CD14-positive monocyte (primary cell): ENCODE results near the gene BBS2. TPM values are rescaled to one million over a fixed set of nuclear protein-coding genes. Genes with fewer than 3 reads are reported as not detected.
A peak's percentile ranks its signal among the peaks of the same experiment; 100 is the strongest.

Experiments
- DNase-seq, 3 donors: peaks; one replicate each; pipeline ENCODE4 v3.0.0-alpha.2; 2011 to 2022
- H2AFZ ChIP-seq: 2 replicates; pipeline ENCODE4 v1.6.0; 2012; ENCODE audit warnings: mild to moderate bottlenecking, low read depth, low read length, inconsistent platforms; ENCODE audit not compliant: insufficient read depth, poor library complexity, severe bottlenecking
- H3K27ac ChIP-seq, 2 donors: 1 replicate in 1 of 2; 2 replicates in 1 of 2; pipeline ENCODE4 v1.5.1; 2012 to 2013; ENCODE audit warnings: low read length in 2 of 2, control low read depth in 1 of 2, inconsistent platforms in 1 of 2, low read depth in 1 of 2, mild to moderate bottlenecking in 1 of 2
- H3K27me3 ChIP-seq, 2 donors: one replicate each; pipeline versions ENCODE4 v1.6.0 to v1.6.1; 2011 to 2013; ENCODE audit warnings: low read length in 2 of 2; ENCODE audit not compliant: control insufficient read depth in 2 of 2, insufficient read depth in 2 of 2
- H3K36me3 ChIP-seq, 2 donors: replicated peaks in 1 of 2; 1 replicate in 1 of 2; 2 replicates in 1 of 2; pipeline versions ENCODE4 v1.5.1 to v1.6.1; 2012 to 2013; ENCODE audit warnings: low read length in 2 of 2, control low read depth in 1 of 2, inconsistent platforms in 1 of 2, mild to moderate bottlenecking in 1 of 2; ENCODE audit not compliant: insufficient read depth in 2 of 2, control insufficient read depth in 1 of 2
- H3K4me1 ChIP-seq, 2 donors: 1 replicate in 1 of 2; 2 replicates in 1 of 2; pipeline versions ENCODE4 v1.5.1 to v1.6.1; 2012 to 2013; ENCODE audit warnings: low read length in 2 of 2, control low read depth in 1 of 2, inconsistent platforms in 1 of 2, mild to moderate bottlenecking in 1 of 2, moderate library complexity in 1 of 2; ENCODE audit not compliant: insufficient read depth in 2 of 2, control insufficient read depth in 1 of 2
- H3K4me2 ChIP-seq: replicated peaks from 2 replicates; pipeline ENCODE3; 2012; ENCODE audit warnings: low read length, moderate library complexity, mild to moderate bottlenecking; ENCODE audit not compliant: poor library complexity, severe bottlenecking; ENCODE audit errors: extremely low read depth
- H3K4me3 ChIP-seq, 3 experiments: fragments of 200-600 bp in 1 of 3; sonication (generic) in 1 of 3; replicated peaks in 1 of 3; 1 replicate in 2 of 3; 2 replicates in 1 of 3; pipeline ENCODE4 v1.5.1; 2011 to 2013; ENCODE audit warnings: low read length in 3 of 3, mild to moderate bottlenecking in 3 of 3, control low read depth in 2 of 3, low read depth in 2 of 3, inconsistent platforms in 1 of 3, moderate library complexity in 1 of 3
- H3K79me2 ChIP-seq: 2 replicates; pipeline ENCODE4 v1.6.0; 2012; ENCODE audit warnings: mild to moderate bottlenecking, control low read depth, inconsistent platforms, low read length, moderate library complexity; ENCODE audit not compliant: insufficient read depth
- H3K9ac ChIP-seq: 2 replicates; pipeline ENCODE4 v1.6.0; 2017; ENCODE audit warnings: low read length, mild to moderate bottlenecking; ENCODE audit not compliant: insufficient read depth, poor library complexity, severe bottlenecking
- H3K9me3 ChIP-seq, 2 donors: replicated peaks in 1 of 2; 1 replicate in 1 of 2; 2 replicates in 1 of 2; pipeline versions ENCODE4 v1.5.1 to v1.6.1; 2012 to 2013; ENCODE audit warnings: low read length in 2 of 2, control low read depth in 1 of 2; ENCODE audit not compliant: control insufficient read depth in 1 of 2, insufficient read depth in 1 of 2
- H4K20me1 ChIP-seq: 2 replicates; pipeline ENCODE4 v1.6.0; 2012; ENCODE audit warnings: mild to moderate bottlenecking, low read length, control low read depth, moderate library complexity; ENCODE audit not compliant: insufficient read depth
- H3K27ac Mint-ChIP-seq, 7 donors: one replicate each; pipeline ENCODE4 v1.8.0; 2020; ENCODE audit warnings: mild to moderate bottlenecking in 7 of 7, mixed read lengths in 7 of 7, moderate library complexity in 6 of 7, inconsistent platforms in 2 of 7
- H3K27me3 Mint-ChIP-seq, 3 donors: one replicate each; pipeline ENCODE4 v1.8.0; 2021 to 2022; ENCODE audit warnings: low read depth in 3 of 3, mild to moderate bottlenecking in 3 of 3, mixed read lengths in 3 of 3, moderate library complexity in 3 of 3, inconsistent platforms in 1 of 3
- H3K36me3 Mint-ChIP-seq, 2 donors: one replicate each; pipeline ENCODE4 v1.8.0; 2020; ENCODE audit warnings: mixed read lengths in 2 of 2, inconsistent platforms in 1 of 2, mild to moderate bottlenecking in 1 of 2
- H3K4me1 Mint-ChIP-seq: one replicate; pipeline ENCODE4 v1.8.0; 2020; ENCODE audit warnings: mild to moderate bottlenecking, mixed read lengths
- H3K4me3 Mint-ChIP-seq, 2 donors: one replicate each; pipeline ENCODE4 v1.8.0; 2020; ENCODE audit warnings: mild to moderate bottlenecking in 2 of 2, mixed read lengths in 2 of 2, moderate library complexity in 1 of 2
- H3K9me3 Mint-ChIP-seq, 7 donors: one replicate each; pipeline ENCODE4 v1.8.0; 2020 to 2022; ENCODE audit warnings: mixed read lengths in 7 of 7, mild to moderate bottlenecking in 6 of 7, moderate library complexity in 6 of 7, inconsistent platforms in 2 of 7
- WGBS: methylation state at CpG from one replicate; pipeline ENCODE4 v1.1.5; 2013; ENCODE audit warnings: missing lambda C conversion rate; ENCODE audit not compliant: insufficient coverage; 5-methylcytosine and 5-hydroxymethylcytosine counted together
- intact Hi-C, 2 donors: fragments of 100-400 bp; cut with micrococcal nuclease; formaldehyde crosslinking; loops; one replicate each; pipeline versions ENCODE4 v1.15.0 to v1.15.1; 2023
- polyA plus RNA-seq, 3 donors: library from polyadenylated mRNA; depleted of rRNA in 1 of 3; unstranded in 2 of 3; stranded (reverse) in 1 of 3; fragments of 300-500 nt in 2 of 3; fragments of >200 nt in 1 of 3; fragmentation: Illumina TruSeq in 2 of 3; gene quantifications; 1 replicate in 2 of 3; 2 replicates in 1 of 3; pipeline ENCODE4 v1.2.3, GENCODE V29; 2012 to 2021
- TF ChIP-seq, protein P1 (sequence below): fragments of 200-600 bp; IDR thresholded peaks from one replicate; pipeline ENCODE4 v1.8.0; 2022; ENCODE audit warnings: antibody characterized with exemption, mild to moderate bottlenecking

Gene BBS2
- polyA plus RNA-seq, 3 donors: 16.6 to 35.5 (median 18.8) TPM

DNA sequence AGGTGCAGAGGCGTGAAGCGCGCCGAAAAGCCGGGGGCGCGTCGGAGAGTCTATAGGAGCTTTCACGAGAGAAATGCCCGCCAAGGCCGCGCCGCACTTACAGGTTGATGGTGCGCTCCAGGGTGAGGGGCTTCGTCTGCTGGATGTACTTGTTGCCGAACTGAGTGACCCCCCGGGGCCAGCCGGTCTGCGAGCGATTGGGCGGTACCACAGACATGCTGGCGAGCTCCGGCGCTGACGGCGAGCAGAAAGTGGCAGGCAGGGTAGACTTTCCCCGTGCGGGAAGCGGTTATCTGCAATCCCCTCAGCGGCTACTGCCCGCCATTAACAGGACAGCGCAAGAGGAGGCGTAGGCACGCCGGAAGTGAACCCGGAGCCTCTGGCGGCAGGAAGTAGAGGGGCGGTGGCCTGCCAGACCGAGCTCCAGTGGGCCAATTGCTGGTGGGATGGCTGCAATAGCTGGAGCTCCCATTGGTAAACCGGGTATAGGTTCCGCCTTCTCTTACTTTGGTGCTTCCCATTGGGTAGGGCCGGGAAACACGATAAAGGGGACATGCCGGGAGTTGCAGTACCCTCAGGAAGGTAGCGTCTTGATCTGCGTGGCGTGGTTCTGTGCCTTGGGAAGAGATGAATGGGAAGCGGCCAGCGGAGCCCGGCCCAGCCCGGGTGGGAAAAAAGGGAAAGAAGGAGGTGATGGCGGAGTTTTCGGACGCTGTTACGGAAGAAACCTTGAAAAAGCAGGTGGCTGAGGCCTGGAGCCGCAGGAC, 68.7 kb downstream of the BBS2 start, which contains the start of the genes NUDT21 and OGFOD1:
NUDT21 (minus strand) TSS at position 347 of the 767 bp plus-strand sequence; CDS start at position 217, 130 bp downstream.
OGFOD1 (plus strand) TSS at position 569 of the 767 bp plus-strand sequence; CDS start at position 628, 59 bp downstream.
- TF ChIP-seq, protein P1, sequence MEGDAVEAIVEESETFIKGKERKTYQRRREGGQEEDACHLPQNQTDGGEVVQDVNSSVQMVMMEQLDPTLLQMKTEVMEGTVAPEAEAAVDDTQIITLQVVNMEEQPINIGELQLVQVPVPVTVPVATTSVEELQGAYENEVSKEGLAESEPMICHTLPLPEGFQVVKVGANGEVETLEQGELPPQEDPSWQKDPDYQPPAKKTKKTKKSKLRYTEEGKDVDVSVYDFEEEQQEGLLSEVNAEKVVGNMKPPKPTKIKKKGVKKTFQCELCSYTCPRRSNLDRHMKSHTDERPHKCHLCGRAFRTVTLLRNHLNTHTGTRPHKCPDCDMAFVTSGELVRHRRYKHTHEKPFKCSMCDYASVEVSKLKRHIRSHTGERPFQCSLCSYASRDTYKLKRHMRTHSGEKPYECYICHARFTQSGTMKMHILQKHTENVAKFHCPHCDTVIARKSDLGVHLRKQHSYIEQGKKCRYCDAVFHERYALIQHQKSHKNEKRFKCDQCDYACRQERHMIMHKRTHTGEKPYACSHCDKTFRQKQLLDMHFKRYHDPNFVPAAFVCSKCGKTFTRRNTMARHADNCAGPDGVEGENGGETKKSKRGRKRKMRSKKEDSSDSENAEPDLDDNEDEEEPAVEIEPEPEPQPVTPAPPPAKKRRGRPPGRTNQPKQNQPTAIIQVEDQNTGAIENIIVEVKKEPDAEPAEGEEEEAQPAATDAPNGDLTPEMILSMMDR: no peak
- intact Hi-C loops: loop anchor here (2.0 to 10.0 kb wide), 2 partner anchors 154 to 278 kb away; partner anchors contain the start of gene MT2A (in 1 of the 2)
- Histone ChIP-seq H3K4me3 (peak within 1 kb of the TSS; percentile 74 to 87 (median 87)), H3K36me3 (peaks cover 15 to 45% of the 10 kb centered on the region in 2 donors), H3K4me2 (peak within 1 kb of the TSS; percentile 97), H3K4me1 (peaks cover 20 to 26% of the 10 kb centered on the region in 2 donors), H2AFZ (peak within 1 kb of the TSS; percentile 96), H4K20me1 (peaks cover 7% of the 10 kb centered on the region), H3K9me3 (no peaks in the 10 kb centered on the region), H3K9ac (peak within 1 kb of the TSS; percentile 75), H3K27ac (peak within 1 kb of the TSS; percentile 61 to 82), H3K79me2 (peaks cover 68% of the 10 kb centered on the region), H3K27me3 (no peaks in the 10 kb centered on the region)
- peaks cover 0 to 1% (median 0%) of the 10 kb centered on the region in 7 donors for H3K9me3 Mint-ChIP-seq
- H3K27me3 Mint-ChIP-seq: no peaks in the 10 kb centered on the region
- H3K36me3 Mint-ChIP-seq: peaks cover 31 to 33% of the 10 kb centered on the region in 2 donors
- WGBS: under 1% methylated on average over 56 of the region's 56 CpGs
- H3K4me3 Mint-ChIP-seq: peak within 1 kb of the TSS; percentile 99 to 100
- peak within 1 kb of the TSS; percentile 90 to 99 (median 93) for H3K27ac Mint-ChIP-seq
- peaks cover 29% of the 10 kb centered on the region for H3K4me1 Mint-ChIP-seq
- DNase-seq: peak; percentile 94 to 98 (median 96)

DNA sequence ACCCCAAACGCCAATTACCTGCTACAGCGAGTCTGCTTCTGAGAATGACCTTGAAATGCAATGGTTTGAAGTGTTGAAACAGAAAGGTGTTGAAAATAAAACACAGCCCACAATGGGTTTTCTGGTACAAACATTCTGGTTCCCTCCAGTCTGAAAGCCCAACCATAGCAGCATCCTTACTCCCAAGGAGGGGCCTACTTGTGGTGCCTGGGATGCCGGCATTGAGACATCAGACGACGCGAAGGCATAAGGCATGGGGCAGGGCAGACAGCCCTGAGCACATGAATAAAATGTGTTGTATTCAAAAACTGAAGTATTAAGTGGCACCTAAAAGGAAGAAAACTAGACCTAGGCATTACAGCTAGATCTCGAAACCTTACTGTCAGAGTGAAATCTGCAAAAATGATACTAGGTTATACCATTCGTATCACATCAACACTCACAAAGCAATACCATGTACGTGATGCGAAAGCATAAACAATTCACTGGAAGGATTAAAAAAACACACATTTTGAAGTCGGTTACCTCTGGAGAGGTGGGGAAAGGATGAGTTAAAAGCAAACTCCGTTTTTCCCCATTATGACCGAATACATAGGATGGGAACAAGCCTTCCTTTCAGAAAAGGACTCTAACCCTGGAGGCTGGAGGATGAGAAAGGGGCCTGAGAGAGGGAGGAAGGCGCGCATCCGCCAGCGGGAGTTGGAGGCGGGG, 69.4 kb downstream of the BBS2 start:
- peak overlapping the region; percentile 97 for H3K4me2 ChIP-seq
- H3K27ac ChIP-seq: peak overlapping the region; percentile 61 to 82
- H3K9me3 ChIP-seq: no peaks in the 10 kb centered on the region
- H4K20me1 ChIP-seq: peaks cover 7% of the 10 kb centered on the region
- H3K9ac ChIP-seq: peak overlapping the region; percentile 75
- Mint-ChIP-seq H3K27me3 (no peaks in the 10 kb centered on the region), H3K9me3 (peaks cover 0 to 1% (median 0%) of the 10 kb centered on the region in 7 donors), H3K36me3 (peaks cover 31 to 33% of the 10 kb centered on the region in 2 donors), H3K27ac (peak overlapping the region; percentile 84 to 98 (median 92)), H3K4me1 (peaks cover 29% of the 10 kb centered on the region), H3K4me3 (peak overlapping the region; percentile 99 to 100)
- peaks cover 70% of the 10 kb centered on the region for H3K79me2 ChIP-seq
- H3K4me3 ChIP-seq: peak overlapping the region; percentile 74 to 87 (median 87)
- no peaks in the 10 kb centered on the region for H3K27me3 ChIP-seq
- intact Hi-C loops: loop anchor here (2.0 to 10.0 kb wide), 2 partner anchors 154 to 278 kb away; partner anchors contain the start of gene MT2A (in 1 of the 2)
- peak overlapping the region; percentile 96 for H2AFZ ChIP-seq
- H3K36me3 ChIP-seq: peaks cover 17 to 45% of the 10 kb centered on the region in 2 donors
- TF ChIP-seq, protein P1: no peak
- 7% methylated on average over 6 of the region's 18 CpGs for WGBS
- peaks cover 20 to 26% of the 10 kb centered on the region in 2 donors for H3K4me1 ChIP-seq
- DNase-seq: no peak
